Smooth muscle cell (in vitro differentiated cells): ENCODE data around the gene MB. TPM values are rescaled to one million over a fixed set of nuclear protein-coding genes. Genes with fewer than 3 reads are reported as not detected.

Experiments
- DNase-seq: peaks from one replicate; lab custom pipeline; 2025; ENCODE audit not compliant: unreplicated experiment; lab: John Stamatoyannopoulos, UW
- H2AFZ ChIP-seq: fragments of 200-600 bp; sonication (generic); 2 replicates; pipeline ENCODE4 v1.6.0; 2016; ENCODE audit warnings: antibody characterized with exemption, low read depth, mild to moderate bottlenecking
- H3F3A ChIP-seq: fragments of 200-600 bp; sonication (generic); 2 replicates; pipeline ENCODE4 v1.6.0; 2017; ENCODE audit warnings: antibody characterized with exemption, low read depth
- H3K27ac ChIP-seq: fragments of 200-600 bp; sonication (generic); 2 replicates; pipeline ENCODE4 v1.5.1; 2016; ENCODE audit warnings: low read depth, mild to moderate bottlenecking
- H3K27me3 ChIP-seq: fragments of 200-600 bp; sonication (generic); 2 replicates; pipeline ENCODE4 v1.6.1; 2016; ENCODE audit warnings: low read depth, mild to moderate bottlenecking
- H3K36me3 ChIP-seq: fragments of 200-600 bp; sonication (generic); 2 replicates; pipeline ENCODE4 v1.5.1; 2016; ENCODE audit warnings: low read depth
- H3K4me1 ChIP-seq: fragments of 200-600 bp; sonication (generic); 2 replicates; pipeline ENCODE4 v1.5.1; 2016; ENCODE audit warnings: low read depth
- H3K4me2 ChIP-seq: fragments of 200-600 bp; sonication (generic); 2 replicates; pipeline ENCODE4 v1.6.0; 2016; ENCODE audit warnings: mild to moderate bottlenecking
- H3K4me3 ChIP-seq: fragments of 200-600 bp; sonication (generic); 2 replicates; pipeline ENCODE4 v1.5.1; 2016; ENCODE audit warnings: mild to moderate bottlenecking
- H3K79me2 ChIP-seq: fragments of 200-600 bp; sonication (generic); 2 replicates; pipeline ENCODE4 v1.6.0; 2016; ENCODE audit warnings: low read depth, mild to moderate bottlenecking
- H3K9ac ChIP-seq: fragments of 200-600 bp; sonication (generic); 2 replicates; pipeline ENCODE4 v1.6.0; 2016; ENCODE audit warnings: low read depth
- H3K9me3 ChIP-seq: fragments of 200-600 bp; sonication (generic); replicated peaks from 2 replicates; pipeline ENCODE4 v1.5.1; 2016; ENCODE audit warnings: low read depth
- H4K20me1 ChIP-seq: fragments of 200-600 bp; sonication (generic); 2 replicates; pipeline ENCODE4 v1.6.0; 2016; ENCODE audit warnings: low read depth
- WGBS: methylation state at CpG from one replicate; pipeline ENCODE4 v1.1.7; 2016; ENCODE audit warnings: low lambda C conversion rate; 5-methylcytosine and 5-hydroxymethylcytosine counted together
- polyA plus RNA-seq: library from polyadenylated mRNA; unstranded; fragments of >200 nt; fragmentation: Nextera tagmentation; extraction: Ambion mirVana; gene quantifications from 2 replicates; pipeline ENCODE4 v1.2.1, GENCODE V29; 2016
- total RNA-seq: library from RNA; depleted of rRNA; stranded (reverse); fragments of >200 nt; gene quantifications from 2 replicates; pipeline ENCODE4 v1.2.3, GENCODE V29; 2014
- TF ChIP-seq, protein P1 (sequence below): fragments of 200-600 bp; sonication (generic); IDR thresholded peaks from 2 replicates; pipeline ENCODE4 v1.5.1; 2017; ENCODE audit warnings: borderline replicate concordance, mild to moderate bottlenecking, antibody characterized with exemption; ENCODE audit not compliant: insufficient read depth, poor library complexity, severe bottlenecking

MB gene
- total and polyA plus RNA-seq, 2 experiments from 2014 or later = 0.53 TPM; not detected in 1

GRCh38 chr22:35638410-35638809 is 21.3 kb upstream of the MB start:
- Histone ChIP-seq H3K36me3 (no peaks in the 10 kb centered on the region), H3F3A (no peaks in the 10 kb centered on the region), H3K9me3 (no peaks in the 10 kb centered on the region), H3K4me2 (peak overlapping the region; percentile 67), H3K27ac (peak overlapping the region; percentile 55), H3K79me2 (no peaks in the 10 kb centered on the region), H4K20me1 (no peaks in the 10 kb centered on the region), H2AFZ (peak overlapping the region; percentile 82), H3K4me3 (no peak overlapping the region), H3K4me1 (peaks cover 19% of the 10 kb centered on the region), H3K27me3 (no peaks in the 10 kb centered on the region), H3K9ac (no peak overlapping the region)
- WGBS = 22% methylated on average over 13 of the region's 13 CpGs
- DNase-seq = peak; percentile 47
- TF ChIP-seq, protein P1, sequence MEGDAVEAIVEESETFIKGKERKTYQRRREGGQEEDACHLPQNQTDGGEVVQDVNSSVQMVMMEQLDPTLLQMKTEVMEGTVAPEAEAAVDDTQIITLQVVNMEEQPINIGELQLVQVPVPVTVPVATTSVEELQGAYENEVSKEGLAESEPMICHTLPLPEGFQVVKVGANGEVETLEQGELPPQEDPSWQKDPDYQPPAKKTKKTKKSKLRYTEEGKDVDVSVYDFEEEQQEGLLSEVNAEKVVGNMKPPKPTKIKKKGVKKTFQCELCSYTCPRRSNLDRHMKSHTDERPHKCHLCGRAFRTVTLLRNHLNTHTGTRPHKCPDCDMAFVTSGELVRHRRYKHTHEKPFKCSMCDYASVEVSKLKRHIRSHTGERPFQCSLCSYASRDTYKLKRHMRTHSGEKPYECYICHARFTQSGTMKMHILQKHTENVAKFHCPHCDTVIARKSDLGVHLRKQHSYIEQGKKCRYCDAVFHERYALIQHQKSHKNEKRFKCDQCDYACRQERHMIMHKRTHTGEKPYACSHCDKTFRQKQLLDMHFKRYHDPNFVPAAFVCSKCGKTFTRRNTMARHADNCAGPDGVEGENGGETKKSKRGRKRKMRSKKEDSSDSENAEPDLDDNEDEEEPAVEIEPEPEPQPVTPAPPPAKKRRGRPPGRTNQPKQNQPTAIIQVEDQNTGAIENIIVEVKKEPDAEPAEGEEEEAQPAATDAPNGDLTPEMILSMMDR = no peak

- no peaks in the 10 kb centered on the region for H3K79me2 ChIP-seq
- H3K27ac ChIP-seq = peak overlapping the region; percentile 55
- DNase-seq = no peak
- peak overlapping the region; percentile 82 for H2AFZ ChIP-seq
- no peak overlapping the region for H3K9ac ChIP-seq
- 86% methylated on average over 5 of the region's 5 CpGs for WGBS
- no peaks in the 10 kb centered on the region for H3K9me3 ChIP-seq
- no peaks in the 10 kb centered on the region for H3K27me3 ChIP-seq
- peaks cover 19% of the 10 kb centered on the region for H3K4me1 ChIP-seq
- H3K4me2 ChIP-seq = peak overlapping the region; percentile 67
- TF ChIP-seq, protein P1 = no peak
- H3K36me3 ChIP-seq = no peaks in the 10 kb centered on the region
- H3K4me3 ChIP-seq = no peak overlapping the region
- no peaks in the 10 kb centered on the region for H3F3A ChIP-seq
- H4K20me1 ChIP-seq = no peaks in the 10 kb centered on the region
Observed at GRCh38 chr22:35638001-35638400, 20.9 kb upstream of the MB start.

DNA sequence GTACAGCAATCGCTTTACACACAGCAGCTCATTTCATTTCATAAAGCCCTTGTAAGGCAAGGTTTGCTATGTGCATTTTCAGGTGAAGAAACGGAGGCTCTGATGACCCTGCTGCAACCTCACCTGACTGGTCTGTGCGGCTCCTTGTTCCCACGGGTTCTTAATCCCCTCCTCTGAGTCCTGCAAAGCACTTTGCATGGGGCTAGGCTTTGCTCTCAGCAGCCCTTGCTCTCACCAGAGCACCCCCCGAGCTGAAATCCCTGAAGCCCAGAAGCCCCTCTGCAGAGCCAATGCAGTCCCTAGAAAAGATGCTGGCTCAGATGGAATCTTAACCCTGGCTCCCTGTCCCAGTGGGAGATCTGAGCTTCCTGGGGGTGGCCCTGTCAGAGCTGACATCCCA is 20.1 kb upstream of the MB start:
- H3K36me3 ChIP-seq = no peaks in the 10 kb centered on the region
- TF ChIP-seq, protein P1 = no peak

GRCh38 chr22:35634943-35635540 is 17.9 kb upstream of the MB start:
- Histone ChIP-seq H3K79me2 (no peaks in the 10 kb centered on the region), H3K27me3 (no peaks in the 10 kb centered on the region), H3K27ac (no peak overlapping the region), H4K20me1 (no peaks in the 10 kb centered on the region), H2AFZ (no peak overlapping the region), H3F3A (peaks cover 7% of the 10 kb centered on the region), H3K36me3 (no peaks in the 10 kb centered on the region), H3K4me1 (peaks cover 14% of the 10 kb centered on the region), H3K9me3 (no peaks in the 10 kb centered on the region), H3K4me3 (no peak overlapping the region), H3K4me2 (no peak overlapping the region), H3K9ac (no peak overlapping the region)
- no peak for DNase-seq
- TF ChIP-seq, protein P1 = no peak
- 97% methylated on average over 3 of the region's 3 CpGs for WGBS

More for the DNA sequence above, 20.1 kb upstream of the MB start:
- H3K27me3 ChIP-seq = no peaks in the 10 kb centered on the region
- WGBS = 76% methylated on average over 5 of the region's 5 CpGs
- H2AFZ ChIP-seq = no peak overlapping the region
- H3K27ac ChIP-seq = no peak overlapping the region
- H3K9me3 ChIP-seq = no peaks in the 10 kb centered on the region
- H3K4me3 ChIP-seq = no peak overlapping the region
- H4K20me1 ChIP-seq = no peaks in the 10 kb centered on the region
- DNase-seq = no peak
- no peak overlapping the region for H3K4me2 ChIP-seq
- peaks cover 19% of the 10 kb centered on the region for H3K4me1 ChIP-seq
- no peaks in the 10 kb centered on the region for H3K79me2 ChIP-seq
- H3F3A ChIP-seq = no peaks in the 10 kb centered on the region
- H3K9ac ChIP-seq = no peak overlapping the region
